H1 (cell line): ENCODE results near the gene RNF141. TPM values are rescaled to one million over a fixed set of nuclear protein-coding genes. Genes with fewer than 3 reads are reported as not detected.

Experiments
- USF2 ChIP-seq: IDR thresholded peaks from 2 replicates; pipeline ENCODE4 v1.6.1; 2011; ENCODE audit warnings: low read length, improper control_type of control experiment
- polyA plus RNA-seq, 7 experiments: library from polyadenylated mRNA; depleted of rRNA in 3 of 7; stranded (reverse) in 5 of 7; unstranded in 2 of 7; fragments of >200 nt in 5 of 7; fragments of 200-250 nt in 2 of 7; gene quantifications; 1 replicate in 5 of 7; 2 replicates in 1 of 7; 4 replicates in 1 of 7; pipeline versions ENCODE4 v1.2.1 to v1.2.3, GENCODE V29; 2011 to 2013; ENCODE audit warnings: missing spikeins in 2 of 7, mixed read lengths in 2 of 7
- total RNA-seq: library from RNA; stranded (reverse); fragmentation: NEBNext Ultra II Directional; extraction: Animal tissue kit (Norgen Biotek cat#: 25700); gene quantifications from 2 replicates; pipeline ENCODE4 v1.2.1, GENCODE V29; 2021

The RNF141 gene
- total and polyA plus RNA-seq, 2 of the 8 experiments (the other 6 are each of a cell fraction or from before 2014, with no cell fraction given) = 8.5 to 22.8 TPM

- no peak for TF ChIP-seq USF2
Observed at GRCh38 chr11:10483174-10483573, 57.8 kb downstream of the RNF141 start (continued).
